Left renal pelvis (tissue), 4 donors: ENCODE measurements around the gene SPARC. TPM values are rescaled to one million over a fixed set of nuclear protein-coding genes. Genes with fewer than 3 reads are reported as not detected.
A peak's percentile ranks its signal among the peaks of the same experiment; 100 is the strongest.
"Not testable (repeated sequence)": the region's sequence is repeated elsewhere in the genome, so short reads cannot be mapped to it uniquely, and the experiment has no call there.

Experiments
- DNase-seq, 4 donors: peaks; one replicate each; pipeline ENCODE4 v3.0.0-alpha.2; 2013; ENCODE audit warnings: low read depth in 4 of 4, low spot score in 3 of 4
- polyA plus RNA-seq, 4 donors: library from polyadenylated mRNA; unstranded; fragments of 120-200 nt; gene quantifications; one replicate each; pipeline ENCODE4 v1.2.1, GENCODE V29; 2013; ENCODE audit not compliant: insufficient read length in 4 of 4

SPARC gene
- polyA plus RNA-seq, 4 donors, result 1,904 to 8,726 (median 2,831) TPM

GRCh38 chr5:151703227-151703626 lies 16.5 kb upstream of the SPARC start:
- no peak for DNase-seq

- DNase-seq, result no peak
Observed at GRCh38 chr5:151700820-151701219, 14.1 kb upstream of the SPARC start.

- no peak for DNase-seq
Observed at GRCh38 chr5:151700296-151700695, 13.6 kb upstream of the SPARC start.

- peak in 2 of 4 donors; percentile 73 to 80 for DNase-seq
Observed at GRCh38 chr5:151699071-151699901, 12.6 kb upstream of the SPARC start.

GRCh38 chr5:151698081-151698480 lies 11.4 kb upstream of the SPARC start:
- DNase-seq, result not testable (repeated sequence)

GRCh38 chr5:151697452-151697851 lies 10.7 kb upstream of the SPARC start:
- no peak for DNase-seq

- peak in 1 of 4 donors; percentile 67 for DNase-seq
Observed at GRCh38 chr5:151696470-151697061, 9.9 kb upstream of the SPARC start.

GRCh38 chr5:151695464-151695863 lies 8.7 kb upstream of the SPARC start:
- DNase-seq, result no peak

- DNase-seq, result no peak
Observed at GRCh38 chr5:151694035-151694485, 7.3 kb upstream of the SPARC start.

- no peak for DNase-seq
Observed at GRCh38 chr5:151692312-151692711, 5.6 kb upstream of the SPARC start.

- DNase-seq, result no peak
Observed at GRCh38 chr5:151691706-151692105, 5.0 kb upstream of the SPARC start.

- DNase-seq, result not testable (repeated sequence)
Observed at GRCh38 chr5:151689591-151689990, 2.9 kb upstream of the SPARC start.

- DNase-seq, result no peak
Observed at GRCh38 chr5:151688436-151688835, 1.7 kb upstream of the SPARC start.

- DNase-seq, result no peak
Observed at GRCh38 chr5:151685749-151686673, 704 bp downstream of the SPARC start.

- peak in 3 of 4 donors; percentile 79 to 88 (median 87) for DNase-seq
Observed at GRCh38 chr5:151684690-151685361, 1.9 kb downstream of the SPARC start.

GRCh38 chr5:151683986-151684588 lies 2.6 kb downstream of the SPARC start:
- DNase-seq, result no peak

GRCh38 chr5:151683444-151683843 lies 3.3 kb downstream of the SPARC start:
- DNase-seq, result no peak

GRCh38 chr5:151682751-151683331 lies 3.9 kb downstream of the SPARC start:
- no peak for DNase-seq

GRCh38 chr5:151682240-151682639 lies 4.5 kb downstream of the SPARC start:
- DNase-seq, result no peak
